Measurements from ENCODE around the gene UPF3B.
"Not testable (repeated sequence)": the region's sequence is repeated elsewhere in the genome, so short reads cannot be mapped to it uniquely, and the experiment has no call there.

GRCh38 chrX:119891961-119892692 lies 39.4 kb upstream of the UPF3B start:
- TF ChIP-seq, protein P1, sequence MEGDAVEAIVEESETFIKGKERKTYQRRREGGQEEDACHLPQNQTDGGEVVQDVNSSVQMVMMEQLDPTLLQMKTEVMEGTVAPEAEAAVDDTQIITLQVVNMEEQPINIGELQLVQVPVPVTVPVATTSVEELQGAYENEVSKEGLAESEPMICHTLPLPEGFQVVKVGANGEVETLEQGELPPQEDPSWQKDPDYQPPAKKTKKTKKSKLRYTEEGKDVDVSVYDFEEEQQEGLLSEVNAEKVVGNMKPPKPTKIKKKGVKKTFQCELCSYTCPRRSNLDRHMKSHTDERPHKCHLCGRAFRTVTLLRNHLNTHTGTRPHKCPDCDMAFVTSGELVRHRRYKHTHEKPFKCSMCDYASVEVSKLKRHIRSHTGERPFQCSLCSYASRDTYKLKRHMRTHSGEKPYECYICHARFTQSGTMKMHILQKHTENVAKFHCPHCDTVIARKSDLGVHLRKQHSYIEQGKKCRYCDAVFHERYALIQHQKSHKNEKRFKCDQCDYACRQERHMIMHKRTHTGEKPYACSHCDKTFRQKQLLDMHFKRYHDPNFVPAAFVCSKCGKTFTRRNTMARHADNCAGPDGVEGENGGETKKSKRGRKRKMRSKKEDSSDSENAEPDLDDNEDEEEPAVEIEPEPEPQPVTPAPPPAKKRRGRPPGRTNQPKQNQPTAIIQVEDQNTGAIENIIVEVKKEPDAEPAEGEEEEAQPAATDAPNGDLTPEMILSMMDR (IDR thresholded peaks at IDR 0.05) = not testable (repeated sequence)
- TF ChIP-seq POLR2A (IDR thresholded peaks at IDR 0.05) = not testable (repeated sequence)

All from heart left ventricle (tissue), 13 donors.